NCI-H1092 (cell line): ENCODE data around the gene ARHGAP32.
"Not testable (repeated sequence)": the region's sequence is repeated elsewhere in the genome, so short reads cannot be mapped to it uniquely, and the experiment has no call there.

Experiments used
- DNase-seq: peaks from one replicate; lab custom pipeline; 2025; lab: John Stamatoyannopoulos, UW

ARHGAP32 gene

DNA sequence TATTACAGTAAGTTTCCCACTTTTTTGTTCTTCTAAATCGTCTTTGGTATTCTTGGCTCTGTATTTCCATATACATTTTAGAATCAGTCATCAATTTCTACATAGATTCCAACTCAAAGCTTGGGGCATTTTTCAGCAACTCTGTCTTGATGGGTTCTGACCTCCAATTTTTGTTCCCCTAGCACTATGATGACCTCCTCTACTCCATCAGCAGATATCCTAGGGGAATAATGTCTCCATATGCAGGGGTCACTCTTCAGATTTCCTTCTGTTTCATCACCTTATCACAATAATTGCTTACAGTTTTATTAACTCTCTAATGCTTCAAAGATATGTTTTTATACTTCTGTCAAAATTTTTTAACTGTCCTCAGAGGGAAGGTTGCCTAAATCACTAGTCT, 158.1 kb downstream of the ARHGAP32 start:
- DNase-seq = no peak

DNA sequence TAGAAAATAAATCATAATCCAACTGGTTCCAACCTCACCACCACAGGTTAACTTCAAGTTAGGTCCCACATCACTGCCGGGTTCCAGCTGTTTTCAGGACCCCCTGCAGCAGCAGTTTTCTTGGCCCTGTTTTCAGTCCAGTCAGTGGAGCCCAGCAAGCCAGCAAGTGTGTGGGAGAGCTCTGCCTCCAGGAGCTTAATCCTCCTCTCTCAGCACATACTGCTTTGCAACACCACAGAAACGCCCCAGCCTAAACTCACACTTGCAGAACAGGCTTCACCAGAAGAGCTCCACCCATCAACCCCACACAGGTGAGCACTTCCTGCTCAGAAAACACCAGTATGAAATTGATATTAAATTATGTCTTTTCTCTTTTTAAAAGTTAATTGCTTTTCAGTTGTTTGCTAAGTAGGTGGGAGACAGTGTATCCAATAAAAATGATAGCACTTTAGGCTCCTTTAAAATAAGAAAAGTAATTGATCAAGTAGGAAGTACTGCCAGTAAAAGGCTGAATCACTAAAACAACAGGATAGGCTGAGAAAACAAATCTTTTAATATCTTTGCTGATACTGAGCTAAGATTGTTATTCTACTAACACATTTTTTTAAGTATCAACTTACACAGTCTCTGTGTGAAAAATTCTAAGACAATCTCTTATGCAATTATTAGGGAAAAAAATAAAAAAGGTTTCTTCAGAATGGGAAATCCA, 168.0 kb downstream of the ARHGAP32 start:
- no peak for DNase-seq

- DNase-seq = no peak
Observed at GRCh38 chr11:129021295-129021694, 170.8 kb downstream of the ARHGAP32 start.

- no peak for DNase-seq
Observed at GRCh38 chr11:129018991-129019390, 173.1 kb downstream of the ARHGAP32 start.

DNA sequence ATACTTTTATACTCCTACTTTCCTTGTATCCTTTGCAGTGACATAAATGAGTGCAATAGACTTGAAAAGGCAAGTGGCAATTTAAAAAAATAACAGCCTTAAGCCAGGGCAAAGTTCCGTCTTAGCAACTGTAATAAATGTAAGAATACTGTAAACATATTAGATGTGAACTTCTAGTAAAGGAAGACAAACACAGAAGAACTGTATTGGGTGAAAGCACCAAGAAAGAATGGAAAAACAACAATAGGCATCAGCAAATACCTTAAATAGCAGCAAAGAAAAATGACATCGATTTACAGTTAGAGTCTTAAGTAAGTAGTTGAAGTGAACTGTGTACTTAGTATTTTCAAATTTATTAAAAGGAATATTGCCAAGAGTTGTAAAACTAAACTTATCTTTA, 174.0 kb downstream of the ARHGAP32 start:
- DNase-seq = no peak

DNA sequence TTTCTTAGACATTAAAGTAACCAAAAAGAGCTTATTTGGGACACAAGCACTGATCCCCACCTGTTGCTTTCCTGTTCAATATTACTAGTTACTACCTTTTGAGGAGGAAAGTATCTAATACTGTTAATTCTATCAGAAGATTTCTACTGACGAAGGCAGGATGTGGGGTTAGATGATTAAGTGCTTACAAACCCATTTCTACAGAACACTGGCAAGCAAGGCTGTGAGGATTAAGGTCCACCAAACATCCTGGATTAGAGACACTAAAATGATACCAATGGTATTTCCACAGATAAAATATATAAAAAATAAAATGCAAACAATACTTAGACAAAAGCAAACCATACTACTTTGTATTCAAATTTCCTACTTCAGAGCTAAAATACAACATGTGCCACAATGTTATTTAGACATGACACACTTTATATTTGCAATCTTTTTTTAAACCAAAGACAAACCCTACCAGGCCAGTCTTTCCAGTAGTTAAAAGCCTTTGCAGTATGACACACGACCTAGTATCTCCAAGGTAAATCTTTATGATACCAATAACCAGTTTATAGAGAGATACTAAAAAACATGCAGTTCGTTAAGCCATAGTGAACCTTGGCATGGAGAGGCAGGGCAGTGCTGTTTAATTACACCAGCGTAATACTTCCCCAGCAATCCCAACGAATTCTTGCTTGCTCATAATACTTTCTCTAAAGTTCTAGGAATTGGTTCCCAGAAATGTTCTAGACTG, 178.2 kb downstream of the ARHGAP32 start:
- DNase-seq = no peak

DNA sequence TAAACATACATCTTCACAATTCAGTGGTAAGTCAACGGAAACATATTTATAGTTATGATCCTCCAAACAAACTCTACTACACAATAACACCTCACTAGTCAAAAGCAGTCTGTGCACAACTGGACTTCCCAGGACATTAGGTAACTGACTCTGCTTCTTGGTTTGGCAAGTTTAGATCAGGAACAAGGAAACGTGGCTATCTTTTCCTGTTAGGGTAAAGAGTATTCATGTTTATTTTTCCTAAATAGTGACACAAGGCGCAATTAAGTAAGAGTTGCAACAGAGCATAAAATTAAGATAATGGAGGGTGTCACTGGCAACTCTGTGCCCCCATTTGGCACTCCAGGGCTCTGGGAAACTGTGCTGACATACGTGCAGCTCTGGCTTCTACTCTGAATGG, 179.2 kb downstream of the ARHGAP32 start:
- DNase-seq = no peak

GRCh38 chr11:129006161-129006560, 186.0 kb downstream of the ARHGAP32 start:
- no peak for DNase-seq

GRCh38 chr11:128999165-128999564, 193.0 kb downstream of the ARHGAP32 start:
- DNase-seq = not testable (repeated sequence)

- DNase-seq = no peak
Observed at GRCh38 chr11:128988242-128988970, 203.7 kb downstream of the ARHGAP32 start.

GRCh38 chr11:128985880-128986279, 206.2 kb downstream of the ARHGAP32 start:
- no peak for DNase-seq

DNA sequence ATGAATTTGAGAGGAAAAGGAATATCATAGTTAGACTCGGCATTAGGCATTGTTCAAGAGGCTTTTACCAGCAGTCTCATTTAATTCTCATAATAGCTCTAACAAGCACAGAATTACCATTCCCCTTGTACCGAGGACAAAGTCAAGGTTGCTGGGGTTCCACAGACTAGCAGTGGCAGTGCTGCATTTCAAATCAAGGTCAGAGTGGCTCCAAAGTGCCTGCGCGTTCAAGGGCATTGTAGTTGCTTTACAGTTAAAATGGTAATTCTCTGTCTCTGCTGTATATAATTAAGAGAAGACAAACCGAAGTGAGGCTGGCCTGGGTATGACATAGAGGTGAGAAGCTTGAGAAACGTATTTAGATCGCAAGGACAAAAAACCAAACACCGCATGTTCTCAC, 209.1 kb downstream of the ARHGAP32 start:
- DNase-seq = no peak

DNA sequence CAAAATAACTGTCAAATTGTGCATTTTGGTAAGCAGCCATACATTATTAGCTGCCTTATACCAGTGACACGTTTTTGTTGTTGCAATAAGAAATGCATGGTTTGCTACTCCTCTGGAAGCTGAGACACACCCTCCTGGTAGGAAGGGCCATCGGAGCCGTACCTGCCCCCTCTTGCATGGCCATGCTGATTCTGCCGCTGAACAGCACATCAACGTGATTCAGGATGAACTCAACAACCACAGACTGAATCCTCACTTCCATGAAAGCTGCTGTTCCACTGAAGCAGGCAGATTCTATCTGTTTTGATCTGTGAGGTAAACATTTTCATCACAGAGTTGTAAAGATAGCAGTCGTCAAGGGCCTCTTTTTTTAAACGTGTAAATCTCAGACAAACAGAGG, 210.9 kb downstream of the ARHGAP32 start:
- DNase-seq = no peak

DNA sequence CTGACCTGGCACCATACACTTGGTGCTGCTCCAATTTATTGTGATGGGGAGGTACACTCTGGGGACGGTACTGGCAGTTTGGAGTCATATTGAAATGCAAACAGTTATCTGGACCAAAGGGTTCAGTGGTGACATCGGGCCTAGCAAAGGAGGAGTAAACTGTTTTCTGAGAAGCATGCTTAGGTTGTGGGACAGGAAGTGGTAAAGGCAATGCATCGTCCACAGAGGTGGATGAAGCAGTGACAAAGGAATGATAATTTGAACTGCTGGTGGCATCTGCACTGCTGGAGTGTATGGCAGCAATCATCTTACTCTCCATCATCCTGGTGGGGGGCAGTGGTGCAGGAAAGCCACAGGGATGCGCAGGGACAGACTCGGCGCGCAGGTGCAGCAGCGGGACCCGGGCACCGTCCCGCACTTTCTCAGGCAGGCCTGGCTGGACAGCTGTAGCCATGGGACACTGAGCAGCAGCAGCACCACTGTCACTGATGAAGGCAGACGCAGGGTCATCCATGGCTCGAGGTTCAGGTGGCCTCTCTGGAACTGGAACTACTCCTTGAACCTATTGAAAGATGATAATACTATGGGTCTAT, 221.4 kb downstream of the ARHGAP32 start:
- DNase-seq = no peak

- no peak for DNase-seq
Observed at GRCh38 chr11:128968916-128969315, 223.2 kb downstream of the ARHGAP32 start.

GRCh38 chr11:128967578-128967977, 224.5 kb downstream of the ARHGAP32 start:
- no peak for DNase-seq

DNA sequence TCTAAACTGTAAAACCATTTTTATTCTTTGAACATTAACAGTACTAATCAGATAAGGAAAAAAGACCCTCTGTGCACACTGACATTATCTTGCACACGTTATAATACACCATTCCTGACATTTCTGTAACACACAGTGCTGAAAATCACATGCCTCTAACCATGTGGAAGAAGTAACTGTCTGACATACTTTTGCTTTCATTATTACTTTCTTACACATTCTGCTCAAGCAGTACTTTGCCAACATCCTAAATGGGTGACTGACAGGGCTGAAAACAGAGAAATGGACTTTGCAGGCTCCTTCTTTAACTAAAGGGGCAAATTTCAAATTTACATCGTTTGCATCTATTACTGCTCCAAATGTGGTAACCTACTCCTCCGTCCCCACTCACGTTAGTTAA, 226.6 kb downstream of the ARHGAP32 start:
- DNase-seq = no peak

DNA sequence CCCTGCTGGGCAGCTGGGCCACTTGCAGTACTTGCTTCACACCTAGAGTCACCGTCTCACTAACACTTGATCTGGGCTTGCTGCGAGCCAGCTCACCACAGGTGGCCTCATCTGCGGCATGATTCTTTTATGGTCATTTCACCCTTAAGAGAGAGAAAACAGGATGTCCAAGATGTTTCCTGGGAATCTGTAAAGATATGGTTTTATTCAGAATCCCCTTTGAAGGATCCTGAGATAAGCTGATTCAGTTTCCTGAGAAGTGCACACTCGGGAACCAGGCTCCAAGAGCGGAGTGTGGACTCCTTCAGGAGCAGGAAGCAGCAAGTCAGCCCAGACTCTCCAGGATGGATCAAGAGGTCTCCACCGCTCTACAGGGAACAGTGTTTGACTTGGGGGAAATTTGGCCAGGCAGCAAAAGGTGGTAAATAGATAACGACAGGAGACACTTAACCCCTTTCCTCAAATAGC, 227.6 kb downstream of the ARHGAP32 start:
- DNase-seq = no peak

- DNase-seq = no peak
Observed at GRCh38 chr11:128963744-128964325, 228.3 kb downstream of the ARHGAP32 start.

- DNase-seq = no peak
Observed at GRCh38 chr11:128962896-128963295, 229.2 kb downstream of the ARHGAP32 start.

DNA sequence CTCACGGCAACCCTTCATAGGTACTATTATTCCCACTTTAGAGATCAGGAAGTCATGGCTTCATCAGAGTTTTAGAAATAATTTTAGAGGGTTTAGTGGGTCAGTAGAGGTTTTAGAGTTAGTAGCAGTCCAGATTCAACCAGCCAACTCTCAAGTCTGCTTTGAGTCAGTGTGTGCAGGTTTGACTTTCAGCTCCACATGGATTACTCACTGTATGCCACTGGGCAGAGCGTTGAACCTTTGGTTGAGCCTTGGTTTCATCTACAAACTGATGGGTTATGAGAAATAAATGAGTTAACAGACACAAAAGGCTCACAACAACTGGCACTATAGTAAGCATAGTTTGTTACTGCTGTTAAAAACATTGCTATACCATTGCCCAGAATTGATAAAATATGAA, 230.5 kb downstream of the ARHGAP32 start:
- DNase-seq = no peak

GRCh38 chr11:128957202-128957482, 235.0 kb downstream of the ARHGAP32 start:
- no peak for DNase-seq
